Heart left ventricle (tissue), 13 donors: ENCODE data around the gene CFAP54.

Source experiments
- POLR2A ChIP-seq, 2 donors: fragments of 450-650 bp; IDR thresholded peaks; one replicate each; pipeline ENCODE4 v1.6.1; 2017; ENCODE audit warnings: antibody characterized with exemption in 2 of 2, mild to moderate bottlenecking in 2 of 2, moderate library complexity in 2 of 2
- TF ChIP-seq, protein P1 (sequence below), 12 donors: fragments of 200-600 bp; sonication (generic) in 4 of 12; IDR thresholded peaks; one replicate each; pipeline versions ENCODE4 v1.5.0 to v1.8.0; 2018 to 2022; ENCODE audit warnings: antibody characterized with exemption in 12 of 12, mild to moderate bottlenecking in 5 of 12
- donor health status: ischemic (EF 13 %, LVEDD 7.1; RV severe dilation, severe dysfunction).
- donor health status: DM: no; HTN: yes; CAD: no.
- donor health status: DM: no; HTN: no; CAD: no.
- donor health status: ischemic (EF 25% LVEDD 6.9; RV normal size, moderate dysfunction).
- donor health status: ischemic (EF 25% LVEDD 5.7; RV mildly dilated, moderate dysfunction).
- donor health status: ischemic (EF 35%, LVEDD 5.7; RV mildly dilated, moderate dysfunction).
- donor health status: nonischemic (EF 11% LVEDD 7.7; RV severe dilation, severe dysfunction).
- donor health status: DM: yes; HTN: yes; CAD: no.
- donor health status: PGD.
- donor health status: ischemic (EF 29% LVEDD 5.4; RV normal size, mild dysfunction).
- donor health status: nonischemic (EF 23%, LVEDD 6.1; RV moderate dilation, normal function).

DNA sequence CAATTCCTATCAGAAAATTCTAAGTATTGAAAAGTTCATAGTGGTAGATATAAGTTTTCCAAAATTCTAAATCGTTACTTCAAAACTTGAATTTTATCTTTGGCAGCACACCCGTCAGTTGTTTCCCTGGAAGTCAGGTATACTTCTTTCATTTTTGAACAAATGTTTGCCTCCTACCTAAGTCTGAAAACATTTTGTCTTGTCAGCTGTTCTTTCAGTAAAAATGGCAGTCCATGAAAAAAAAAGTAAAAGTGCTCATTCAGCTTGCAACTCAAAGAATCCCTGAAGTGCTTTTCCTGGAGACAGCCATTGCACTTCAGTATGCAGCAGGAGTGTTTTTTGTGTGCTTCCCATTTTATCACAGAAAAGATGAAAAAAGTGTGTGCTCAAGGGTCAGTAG lies 287.5 kb downstream of the CFAP54 start:
- no peak for TF ChIP-seq POLR2A (IDR thresholded peaks at IDR 0.05)
- TF ChIP-seq, protein P1, sequence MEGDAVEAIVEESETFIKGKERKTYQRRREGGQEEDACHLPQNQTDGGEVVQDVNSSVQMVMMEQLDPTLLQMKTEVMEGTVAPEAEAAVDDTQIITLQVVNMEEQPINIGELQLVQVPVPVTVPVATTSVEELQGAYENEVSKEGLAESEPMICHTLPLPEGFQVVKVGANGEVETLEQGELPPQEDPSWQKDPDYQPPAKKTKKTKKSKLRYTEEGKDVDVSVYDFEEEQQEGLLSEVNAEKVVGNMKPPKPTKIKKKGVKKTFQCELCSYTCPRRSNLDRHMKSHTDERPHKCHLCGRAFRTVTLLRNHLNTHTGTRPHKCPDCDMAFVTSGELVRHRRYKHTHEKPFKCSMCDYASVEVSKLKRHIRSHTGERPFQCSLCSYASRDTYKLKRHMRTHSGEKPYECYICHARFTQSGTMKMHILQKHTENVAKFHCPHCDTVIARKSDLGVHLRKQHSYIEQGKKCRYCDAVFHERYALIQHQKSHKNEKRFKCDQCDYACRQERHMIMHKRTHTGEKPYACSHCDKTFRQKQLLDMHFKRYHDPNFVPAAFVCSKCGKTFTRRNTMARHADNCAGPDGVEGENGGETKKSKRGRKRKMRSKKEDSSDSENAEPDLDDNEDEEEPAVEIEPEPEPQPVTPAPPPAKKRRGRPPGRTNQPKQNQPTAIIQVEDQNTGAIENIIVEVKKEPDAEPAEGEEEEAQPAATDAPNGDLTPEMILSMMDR (IDR thresholded peaks at IDR 0.05) = no peak
